ENCODE results near the gene GRIK4. TPM values are rescaled to one million over a fixed set of nuclear protein-coding genes. Genes with fewer than 3 reads are reported as not detected.

Gene GRIK4
- total and polyA plus RNA-seq, 9 of the 15 experiments (the other 6 are each of a cell fraction or from before 2014, with no cell fraction given) = not detected

DNA sequence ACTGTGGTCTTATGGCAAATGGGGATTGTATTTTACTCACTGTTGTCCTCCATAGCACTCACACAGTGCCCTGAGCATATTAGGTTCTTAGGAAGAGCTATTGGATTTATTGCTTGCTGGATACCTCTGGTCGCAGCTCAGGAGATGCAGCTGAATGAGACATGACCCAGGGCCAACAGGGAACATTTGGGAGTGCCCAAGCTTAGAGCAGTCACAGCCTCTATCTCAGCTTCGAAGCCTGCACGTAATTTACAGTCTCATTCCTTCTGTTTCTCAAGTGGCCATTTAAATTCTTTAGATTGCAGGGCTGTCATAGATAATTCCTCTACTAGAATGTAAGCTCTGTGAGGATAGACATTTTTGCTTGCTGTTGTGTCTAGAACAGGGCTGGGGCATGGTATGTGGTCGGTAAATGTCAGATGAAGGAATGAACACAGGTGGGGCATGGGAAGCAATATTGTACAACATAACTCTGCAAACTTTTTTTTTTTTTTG is 192.8 kb downstream of the GRIK4 start (continued):
- TF ChIP-seq JUN (IDR thresholded peaks at IDR 0.05; ENCODE audit: borderline replicate concordance, low read depth, low read length) (no peak), JUN (CRISPR knock-in tag; IDR thresholded peaks at IDR 0.05; ENCODE audit: borderline replicate concordance) (no peak), ELF2 (CRISPR knock-in tag; IDR thresholded peaks at IDR 0.05) (no peak), ZNF23 (CRISPR knock-in tag; IDR thresholded peaks at IDR 0.05) (no peak), CHCHD3 (CRISPR knock-in tag; IDR thresholded peaks at IDR 0.05) (no peak), ZNF384 (IDR thresholded peaks at IDR 0.05; ENCODE audit: low read depth, low read length) (no peak), RBM22 (IDR thresholded peaks at IDR 0.05; ENCODE audit: low read depth, low read length, poor library complexity, severe bottlenecking) (no peak), NBN (IDR thresholded peaks at IDR 0.05; ENCODE audit: low read depth) (no peak)
- TF ChIP-seq, protein P1, sequence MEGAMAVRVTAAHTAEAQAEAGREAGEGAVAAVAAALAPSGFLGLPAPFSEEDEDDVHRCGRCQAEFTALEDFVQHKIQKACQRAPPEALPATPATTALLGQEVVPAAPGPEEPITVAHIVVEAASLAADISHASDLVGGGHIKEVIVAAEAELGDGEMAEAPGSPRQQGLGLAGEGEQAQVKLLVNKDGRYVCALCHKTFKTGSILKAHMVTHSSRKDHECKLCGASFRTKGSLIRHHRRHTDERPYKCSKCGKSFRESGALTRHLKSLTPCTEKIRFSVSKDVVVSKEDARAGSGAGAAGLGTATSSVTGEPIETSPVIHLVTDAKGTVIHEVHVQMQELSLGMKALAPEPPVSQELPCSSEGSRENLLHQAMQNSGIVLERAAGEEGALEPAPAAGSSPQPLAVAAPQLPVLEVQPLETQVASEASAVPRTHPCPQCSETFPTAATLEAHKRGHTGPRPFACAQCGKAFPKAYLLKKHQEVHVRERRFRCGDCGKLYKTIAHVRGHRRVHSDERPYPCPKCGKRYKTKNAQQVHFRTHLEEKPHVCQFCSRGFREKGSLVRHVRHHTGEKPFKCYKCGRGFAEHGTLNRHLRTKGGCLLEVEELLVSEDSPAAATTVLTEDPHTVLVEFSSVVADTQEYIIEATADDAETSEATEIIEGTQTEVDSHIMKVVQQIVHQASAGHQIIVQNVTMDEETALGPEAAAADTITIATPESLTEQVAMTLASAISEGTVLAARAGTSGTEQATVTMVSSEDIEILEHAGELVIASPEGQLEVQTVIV (CRISPR knock-in tag; IDR thresholded peaks at IDR 0.05; ENCODE audit: borderline replicate concordance) = no peak

DNA sequence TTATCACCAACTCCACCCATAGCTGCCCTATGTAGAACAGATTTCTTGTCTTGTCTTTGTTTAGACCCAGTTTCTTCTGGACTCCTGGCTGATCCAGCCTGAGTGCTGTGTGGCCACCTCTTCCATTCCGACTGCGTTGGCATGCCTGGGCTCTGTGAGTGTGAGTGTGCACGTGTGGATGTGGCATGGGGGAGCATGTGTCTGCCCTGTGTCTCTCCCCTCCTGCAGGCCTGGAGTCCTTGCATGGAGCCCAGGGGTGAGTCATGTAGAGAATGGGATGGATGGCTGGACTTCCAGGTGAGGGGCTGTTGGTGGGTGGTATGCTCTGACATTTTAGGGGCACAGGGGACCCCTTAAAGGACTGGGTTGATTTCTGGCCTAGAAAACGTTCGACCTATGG is 194.7 kb downstream of the GRIK4 start:
- H4K20me1 ChIP-seq (replicated peaks; ENCODE audit: control insufficient read depth, insufficient read depth, low read length) = no peaks in the 10 kb centered on the region
- H3K4me2 ChIP-seq (ENCODE audit: insufficient read depth, low read length) = no peak overlapping the region
- peaks cover 0 to 9% of the 10 kb centered on the region in 2 experiments; a peak in 4 of 5 replicates for H3K27me3 ChIP-seq (ENCODE audit: control insufficient read depth in 2 of 2, insufficient read depth in 2 of 2, low read length in 2 of 2)
- no peaks in the 10 kb centered on the region for H3K79me2 ChIP-seq (ENCODE audit: control insufficient read depth, insufficient read depth, low read length)
- no peak for DNase-seq (ENCODE audit: extremely low read depth in 1 of 4, low spot score in 3 of 4)
- BruUV-seq (replicated peaks) = no TSS peak
- H3K36me3 ChIP-seq (ENCODE audit: control insufficient read depth, insufficient read depth, low read length) = no peaks in the 10 kb centered on the region
- H3K27ac ChIP-seq (ENCODE audit: extremely low read depth, low read depth, low read length) = no peak overlapping the region
- no peak overlapping the region for H2AFZ ChIP-seq (ENCODE audit: low read depth, low read length)
- ChIA-PET CTCF (ENCODE audit: low intra/inter-chr PET ratio) (no interaction called here), POLR2A (interaction anchor here (1.1 kb wide), 1 partner anchor 9 kb away, joined by 3 read pairs; no protein-coding TSS in a partner anchor)
- no peak overlapping the region for H3K9ac ChIP-seq (ENCODE audit: insufficient read depth in 1 of 2, low read depth in 2 of 2, low read length in 2 of 2)
- H3K4me1 ChIP-seq (replicated peaks in 1 of 2; ENCODE audit: control insufficient read depth in 2 of 2, insufficient read depth in 2 of 2, low read length in 2 of 2) = no peaks in the 10 kb centered on the region
- H3K9me1 ChIP-seq (ENCODE audit: control insufficient read depth, insufficient read depth, low read length) = no peaks in the 10 kb centered on the region
- in situ Hi-C loops (cut with MboI) (no loop called here), intact Hi-C loops (cut with micrococcal nuclease) (no loop called here)
- H3K4me3 ChIP-seq = no peak overlapping the region
- 0% methylated on average over 5 of the region's 5 CpGs for WGBS (ENCODE audit: insufficient coverage, low coverage, missing lambda C conversion rate)
- ATAC-seq = no peak
- no peak for FAIRE-seq
- H3K9me3 ChIP-seq (replicated peaks; ENCODE audit: control insufficient read depth, insufficient read depth, low read depth, low read length) = no peaks in the 10 kb centered on the region
- no peak for TF ChIP-seq HNRNPH1 (optimal IDR thresholded peaks at IDR 0.05; ENCODE audit: low read depth, low read length)
- TF ChIP-seq, protein P2, sequence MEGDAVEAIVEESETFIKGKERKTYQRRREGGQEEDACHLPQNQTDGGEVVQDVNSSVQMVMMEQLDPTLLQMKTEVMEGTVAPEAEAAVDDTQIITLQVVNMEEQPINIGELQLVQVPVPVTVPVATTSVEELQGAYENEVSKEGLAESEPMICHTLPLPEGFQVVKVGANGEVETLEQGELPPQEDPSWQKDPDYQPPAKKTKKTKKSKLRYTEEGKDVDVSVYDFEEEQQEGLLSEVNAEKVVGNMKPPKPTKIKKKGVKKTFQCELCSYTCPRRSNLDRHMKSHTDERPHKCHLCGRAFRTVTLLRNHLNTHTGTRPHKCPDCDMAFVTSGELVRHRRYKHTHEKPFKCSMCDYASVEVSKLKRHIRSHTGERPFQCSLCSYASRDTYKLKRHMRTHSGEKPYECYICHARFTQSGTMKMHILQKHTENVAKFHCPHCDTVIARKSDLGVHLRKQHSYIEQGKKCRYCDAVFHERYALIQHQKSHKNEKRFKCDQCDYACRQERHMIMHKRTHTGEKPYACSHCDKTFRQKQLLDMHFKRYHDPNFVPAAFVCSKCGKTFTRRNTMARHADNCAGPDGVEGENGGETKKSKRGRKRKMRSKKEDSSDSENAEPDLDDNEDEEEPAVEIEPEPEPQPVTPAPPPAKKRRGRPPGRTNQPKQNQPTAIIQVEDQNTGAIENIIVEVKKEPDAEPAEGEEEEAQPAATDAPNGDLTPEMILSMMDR (IDR thresholded peaks at IDR 0.05 in 2 of 3, conservative IDR thresholded peaks at IDR 0.05 in 1 of 3; ENCODE audit: insufficient read depth in 2 of 3, low read depth in 1 of 3, low read length in 3 of 3) = no peak
- no peak for TF ChIP-seq BMI1 (IDR thresholded peaks at IDR 0.05; ENCODE audit: low read length)
- TF ChIP-seq, protein P3, sequence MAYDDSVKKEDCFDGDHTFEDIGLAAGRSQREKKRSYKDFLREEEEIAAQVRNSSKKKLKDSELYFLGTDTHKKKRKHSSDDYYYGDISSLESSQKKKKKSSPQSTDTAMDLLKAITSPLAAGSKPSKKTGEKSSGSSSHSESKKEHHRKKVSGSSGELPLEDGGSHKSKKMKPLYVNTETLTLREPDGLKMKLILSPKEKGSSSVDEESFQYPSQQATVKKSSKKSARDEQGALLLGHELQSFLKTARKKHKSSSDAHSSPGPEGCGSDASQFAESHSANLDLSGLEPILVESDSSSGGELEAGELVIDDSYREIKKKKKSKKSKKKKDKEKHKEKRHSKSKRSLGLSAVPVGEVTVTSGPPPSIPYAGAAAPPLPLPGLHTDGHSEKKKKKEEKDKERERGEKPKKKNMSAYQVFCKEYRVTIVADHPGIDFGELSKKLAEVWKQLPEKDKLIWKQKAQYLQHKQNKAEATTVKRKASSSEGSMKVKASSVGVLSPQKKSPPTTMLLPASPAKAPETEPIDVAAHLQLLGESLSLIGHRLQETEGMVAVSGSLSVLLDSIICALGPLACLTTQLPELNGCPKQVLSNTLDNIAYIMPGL (CRISPR knock-in tag; IDR thresholded peaks at IDR 0.05) = no peak
- TF ChIP-seq RAD51 (IDR thresholded peaks at IDR 0.05; ENCODE audit: borderline replicate concordance, low read depth) = no peak
- TF ChIP-seq ATF1 (CRISPR knock-in tag; IDR thresholded peaks at IDR 0.05) = no peak
- TF ChIP-seq ATF1 (tag; IDR thresholded peaks at IDR 0.05) = no peak
- no peak for TF ChIP-seq ZNF75A (CRISPR knock-in tag; IDR thresholded peaks at IDR 0.05)

All from K562 (cell line).